Lower leg skin (tissue), 4 donors: Measurements from ENCODE around the gene LCE6A. TPM values are rescaled to one million over a fixed set of nuclear protein-coding genes. Genes with fewer than 3 reads are reported as not detected.
A peak's percentile ranks its signal among the peaks of the same experiment; 100 is the strongest.

Experiments
- DNase-seq, 2 donors: peaks; one replicate each; pipeline ENCODE4 v3.0.0-alpha.2; 2019; ENCODE audit warnings: low spot score in 2 of 2
- H3K4me3 ChIP-seq: fragments of 200-600 bp; sonication (generic); 2 replicates; pipeline ENCODE4 v1.5.1; 2017; ENCODE audit warnings: mild to moderate bottlenecking, low read depth; ENCODE audit not compliant: poor library complexity, severe bottlenecking
- POLR2A ChIP-seq, 2 donors: fragments of 450-650 bp; IDR thresholded peaks; one replicate each; pipeline ENCODE4 v1.6.1; 2016 to 2017; ENCODE audit warnings: antibody characterized with exemption in 2 of 2, mild to moderate bottlenecking in 1 of 2, moderate library complexity in 1 of 2
- WGBS, 2 donors: methylation state at CpG; one replicate each; pipeline ENCODE4 v1.1.5; 2018; 5-methylcytosine and 5-hydroxymethylcytosine counted together
- intact Hi-C: fragments of 100-400 bp; cut with DNase I; formaldehyde crosslinking; loops from one replicate; pipeline ENCODE4 v1.15.0; 2023; ENCODE audit warnings: low total_unique reads
- total RNA-seq, 4 donors: library from RNA; depleted of rRNA; stranded (reverse); fragments of >200 nt; gene quantifications; one replicate each; pipeline ENCODE4 v1.1.0, GENCODE V29; 2016
- TF ChIP-seq, protein P1 (sequence below), 3 donors: fragments of 450-650 bp; IDR thresholded peaks; one replicate each; pipeline ENCODE4 v1.5.1; 2016; ENCODE audit warnings: antibody characterized with exemption in 3 of 3, mild to moderate bottlenecking in 3 of 3, moderate library complexity in 2 of 3

Gene LCE6A
- total RNA-seq, 4 donors from 2014 or later = 60.9 to 207 (median 107) TPM

- intact Hi-C loops = loop anchor here (10.0 kb wide), 1 partner anchor 47 kb away; no protein-coding TSS in a partner anchor
- 13 to 40% methylated on average over 1 of the region's 1 CpG for WGBS, 2 donors
- no peak for DNase-seq
- no peak within 1 kb of the TSS for H3K4me3 ChIP-seq
- TF ChIP-seq, protein P1, sequence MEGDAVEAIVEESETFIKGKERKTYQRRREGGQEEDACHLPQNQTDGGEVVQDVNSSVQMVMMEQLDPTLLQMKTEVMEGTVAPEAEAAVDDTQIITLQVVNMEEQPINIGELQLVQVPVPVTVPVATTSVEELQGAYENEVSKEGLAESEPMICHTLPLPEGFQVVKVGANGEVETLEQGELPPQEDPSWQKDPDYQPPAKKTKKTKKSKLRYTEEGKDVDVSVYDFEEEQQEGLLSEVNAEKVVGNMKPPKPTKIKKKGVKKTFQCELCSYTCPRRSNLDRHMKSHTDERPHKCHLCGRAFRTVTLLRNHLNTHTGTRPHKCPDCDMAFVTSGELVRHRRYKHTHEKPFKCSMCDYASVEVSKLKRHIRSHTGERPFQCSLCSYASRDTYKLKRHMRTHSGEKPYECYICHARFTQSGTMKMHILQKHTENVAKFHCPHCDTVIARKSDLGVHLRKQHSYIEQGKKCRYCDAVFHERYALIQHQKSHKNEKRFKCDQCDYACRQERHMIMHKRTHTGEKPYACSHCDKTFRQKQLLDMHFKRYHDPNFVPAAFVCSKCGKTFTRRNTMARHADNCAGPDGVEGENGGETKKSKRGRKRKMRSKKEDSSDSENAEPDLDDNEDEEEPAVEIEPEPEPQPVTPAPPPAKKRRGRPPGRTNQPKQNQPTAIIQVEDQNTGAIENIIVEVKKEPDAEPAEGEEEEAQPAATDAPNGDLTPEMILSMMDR (IDR thresholded peaks at IDR 0.05) = no peak
- TF ChIP-seq POLR2A (IDR thresholded peaks at IDR 0.05) = no peak
Observed at GRCh38 chr1:152878042-152878441, 35.4 kb downstream of the LCE6A start, which contains the start of gene SMCP. SMCP (plus strand) TSS chr1:152878322; CDS start chr1:152884423, 6,101 bp downstream.

GRCh38 chr1:152879559-152880198, 37.0 kb downstream of the LCE6A start:
- H3K4me3 ChIP-seq = no peak overlapping the region
- intact Hi-C loops = loop anchor here (10.0 kb wide), 1 partner anchor 45 kb away; no protein-coding TSS in a partner anchor
- DNase-seq = peak in 1 of 2 donors; percentile 58
- no peak for TF ChIP-seq POLR2A (IDR thresholded peaks at IDR 0.05)
- TF ChIP-seq, protein P1 (IDR thresholded peaks at IDR 0.05) = no peak

GRCh38 chr1:152880316-152880715, 37.7 kb downstream of the LCE6A start:
- WGBS, 2 donors = 48 to 53% methylated on average over 4 of the region's 4 CpGs
- H3K4me3 ChIP-seq = no peak overlapping the region
- no peak for DNase-seq
- intact Hi-C loops = no loop called here
- TF ChIP-seq, protein P1 (IDR thresholded peaks at IDR 0.05) = no peak
- no peak for TF ChIP-seq POLR2A (IDR thresholded peaks at IDR 0.05)

- TF ChIP-seq, protein P1 (IDR thresholded peaks at IDR 0.05) = no peak
- no peak for TF ChIP-seq POLR2A (IDR thresholded peaks at IDR 0.05)
- DNase-seq = no peak
- intact Hi-C loops = no loop called here
- no peak overlapping the region for H3K4me3 ChIP-seq
- WGBS, 2 donors = 40 to 74% methylated on average over 5 of the region's 5 CpGs
Observed at GRCh38 chr1:152880907-152881306, 38.3 kb downstream of the LCE6A start.

DNA sequence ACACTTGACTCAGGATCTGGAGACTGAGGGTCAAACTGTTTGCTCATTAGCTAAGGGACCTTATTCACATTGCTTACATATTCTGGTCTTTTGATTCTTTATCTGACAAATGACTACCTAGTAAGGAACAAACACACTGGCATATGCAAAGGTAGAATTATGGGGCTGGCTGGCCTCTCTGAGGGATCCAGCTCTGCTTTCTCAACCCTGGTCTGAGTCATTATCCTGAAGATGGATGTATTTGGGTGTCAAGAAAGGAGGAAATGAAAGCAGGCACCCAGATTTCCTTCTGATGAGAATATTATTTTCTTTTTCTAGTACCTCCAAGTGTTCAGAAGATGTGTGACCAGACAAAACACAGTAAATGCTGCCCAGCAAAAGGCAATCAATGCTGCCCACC, 41.4 kb downstream of the LCE6A start:
- no peak for DNase-seq
- no peak for TF ChIP-seq POLR2A (IDR thresholded peaks at IDR 0.05)
- TF ChIP-seq, protein P1 (IDR thresholded peaks at IDR 0.05) = no peak
- intact Hi-C loops = no loop called here
- H3K4me3 ChIP-seq = no peak overlapping the region

- intact Hi-C loops = no loop called here
- 73 to 93% methylated on average over 1 of the region's 1 CpG for WGBS, 2 donors
Observed at GRCh38 chr1:152884506-152884905, 41.9 kb downstream of the LCE6A start.

More at GRCh38 chr1:152884506-152884905, 41.9 kb downstream of the LCE6A start:
- no peak for DNase-seq
- TF ChIP-seq, protein P1 (IDR thresholded peaks at IDR 0.05) = no peak
- no peak for TF ChIP-seq POLR2A (IDR thresholded peaks at IDR 0.05)
- H3K4me3 ChIP-seq = no peak overlapping the region
